Panc1 (cell line): ENCODE results near the gene INSYN1.

ENCODE experiments used
- POLR2AphosphoS5 ChIP-seq: IDR thresholded peaks from 2 replicates; pipeline ENCODE4 v1.6.1; 2012; ENCODE audit warnings: mild to moderate bottlenecking, low read depth, low read length, moderate library complexity
- SIN3A ChIP-seq: IDR thresholded peaks from 2 replicates; pipeline ENCODE4 v1.6.1; 2012; ENCODE audit warnings: low read depth, mild to moderate bottlenecking, low read length, moderate library complexity, borderline replicate concordance; ENCODE audit not compliant: insufficient read depth
- TF ChIP-seq, protein P1 (sequence below): fragments of 450-650 bp; IDR thresholded peaks from 2 replicates; pipeline ENCODE4 v1.5.1; 2017; ENCODE audit warnings: mild to moderate bottlenecking

DNA sequence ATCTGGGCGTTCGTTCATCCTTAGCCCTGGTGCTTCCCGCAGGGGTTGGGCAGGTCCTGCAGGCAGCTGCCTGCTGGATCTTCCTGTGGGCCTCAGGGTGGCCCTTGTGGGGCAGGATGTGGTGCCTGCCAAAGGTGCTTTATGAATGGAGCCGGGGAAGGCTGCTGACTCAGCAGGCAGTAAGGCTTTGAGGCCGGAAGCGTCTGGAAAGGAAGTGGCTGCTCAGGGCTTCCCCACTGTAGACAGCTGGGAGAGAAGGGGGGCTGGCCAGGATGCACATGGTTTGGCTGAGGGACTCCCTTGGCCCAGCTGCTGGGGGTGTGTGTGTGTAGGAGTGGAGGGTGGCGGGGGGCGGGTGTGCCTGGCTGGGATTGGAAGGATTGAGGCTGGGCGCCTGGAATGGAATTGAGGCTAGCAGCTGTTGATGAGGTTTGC is 56.1 kb downstream of the INSYN1 start:
- TF ChIP-seq, protein P1, sequence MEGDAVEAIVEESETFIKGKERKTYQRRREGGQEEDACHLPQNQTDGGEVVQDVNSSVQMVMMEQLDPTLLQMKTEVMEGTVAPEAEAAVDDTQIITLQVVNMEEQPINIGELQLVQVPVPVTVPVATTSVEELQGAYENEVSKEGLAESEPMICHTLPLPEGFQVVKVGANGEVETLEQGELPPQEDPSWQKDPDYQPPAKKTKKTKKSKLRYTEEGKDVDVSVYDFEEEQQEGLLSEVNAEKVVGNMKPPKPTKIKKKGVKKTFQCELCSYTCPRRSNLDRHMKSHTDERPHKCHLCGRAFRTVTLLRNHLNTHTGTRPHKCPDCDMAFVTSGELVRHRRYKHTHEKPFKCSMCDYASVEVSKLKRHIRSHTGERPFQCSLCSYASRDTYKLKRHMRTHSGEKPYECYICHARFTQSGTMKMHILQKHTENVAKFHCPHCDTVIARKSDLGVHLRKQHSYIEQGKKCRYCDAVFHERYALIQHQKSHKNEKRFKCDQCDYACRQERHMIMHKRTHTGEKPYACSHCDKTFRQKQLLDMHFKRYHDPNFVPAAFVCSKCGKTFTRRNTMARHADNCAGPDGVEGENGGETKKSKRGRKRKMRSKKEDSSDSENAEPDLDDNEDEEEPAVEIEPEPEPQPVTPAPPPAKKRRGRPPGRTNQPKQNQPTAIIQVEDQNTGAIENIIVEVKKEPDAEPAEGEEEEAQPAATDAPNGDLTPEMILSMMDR: no peak
- TF ChIP-seq POLR2AphosphoS5 (no peak), SIN3A (no peak)
